Suprapubic skin (tissue), 4 donors: ENCODE measurements around the gene PSMD10. TPM values are rescaled to one million over a fixed set of nuclear protein-coding genes. Genes with fewer than 3 reads are reported as not detected.

Experiments
- DNase-seq, 2 donors: peaks; one replicate each; pipeline ENCODE4 v3.0.0-alpha.2; 2019; ENCODE audit warnings: low spot score in 2 of 2
- H3K27ac ChIP-seq: fragments of 200-600 bp; sonication (generic); one replicate; pipeline ENCODE4 v1.5.1; 2019
- H3K27me3 ChIP-seq: fragments of 200-600 bp; sonication (generic); one replicate; pipeline ENCODE4 v1.5.1; 2019
- H3K36me3 ChIP-seq: fragments of 200-600 bp; sonication (generic); one replicate; pipeline ENCODE4 v1.5.1; 2019
- H3K4me1 ChIP-seq: fragments of 200-600 bp; sonication (generic); one replicate; pipeline ENCODE4 v1.5.1; 2019
- H3K4me3 ChIP-seq: fragments of 200-600 bp; sonication (generic); one replicate; pipeline ENCODE4 v1.5.1; 2019; ENCODE audit warnings: mild to moderate bottlenecking
- H3K9me3 ChIP-seq: fragments of 200-600 bp; sonication (generic); one replicate; pipeline ENCODE4 v1.5.1; 2019
- EP300 ChIP-seq: sonication (generic); formaldehyde crosslinking; IDR thresholded peaks from one replicate; pipeline ENCODE4 v1.6.1; 2017; ENCODE audit warnings: antibody characterized with exemption
- POLR2A ChIP-seq, 2 donors: fragments of 450-650 bp; IDR thresholded peaks; one replicate each; pipeline ENCODE4 v1.6.1; 2017; ENCODE audit warnings: antibody characterized with exemption in 2 of 2, mild to moderate bottlenecking in 2 of 2, moderate library complexity in 2 of 2
- POLR2AphosphoS5 ChIP-seq, 3 donors: sonication (generic); formaldehyde crosslinking; IDR thresholded peaks; one replicate each; pipeline ENCODE4 v1.6.1; 2017; ENCODE audit warnings: antibody characterized with exemption in 3 of 3
- WGBS: methylation state at CpG from one replicate; pipeline ENCODE4 v1.1.5; 2018; 5-methylcytosine and 5-hydroxymethylcytosine counted together
- total RNA-seq, 4 donors: library from RNA; depleted of rRNA; stranded (reverse); fragments of >200 nt; gene quantifications; one replicate each; pipeline ENCODE4 v1.1.0, GENCODE V29; 2016
- TF ChIP-seq, protein P1 (sequence below), 2 donors: fragments of 200-600 bp in 1 of 2; fragments of 450-650 bp in 1 of 2; sonication (generic) in 1 of 2; IDR thresholded peaks; one replicate each; pipeline ENCODE4 v1.5.1; 2016 to 2019; ENCODE audit warnings: antibody characterized with exemption in 2 of 2, mild to moderate bottlenecking in 1 of 2, moderate library complexity in 1 of 2

Gene PSMD10
- total RNA-seq, 4 donors from 2014 or later, result 28.6 to 42.0 (median 38.0) TPM

DNA sequence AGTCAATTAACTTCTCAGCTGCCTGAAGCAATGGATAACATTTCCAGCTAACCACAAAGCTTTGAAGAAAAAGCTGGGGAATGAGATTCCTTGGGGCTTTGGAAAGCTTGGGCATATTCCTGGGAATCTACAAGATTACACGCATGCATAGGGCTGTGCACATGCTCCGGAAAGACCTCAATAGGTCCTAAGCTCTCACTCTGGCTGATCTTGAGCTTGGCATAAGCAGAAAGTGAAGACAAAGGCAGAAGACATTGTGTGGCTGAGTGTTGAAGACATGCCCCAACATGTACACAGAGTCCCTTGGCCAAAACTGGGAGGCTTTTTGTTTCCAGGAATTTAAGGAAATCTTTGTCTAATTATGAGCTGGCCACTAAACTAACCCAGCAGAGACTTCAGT lies 31.4 kb upstream of the PSMD10 start:
- H3K4me1 ChIP-seq, result peaks cover 5% of the 10 kb centered on the region
- no peak overlapping the region for H3K4me3 ChIP-seq
- no peaks in the 10 kb centered on the region for H3K36me3 ChIP-seq
- TF ChIP-seq POLR2AphosphoS5 (IDR thresholded peaks at IDR 0.05) (no peak), POLR2A (IDR thresholded peaks at IDR 0.05) (no peak), EP300 (no peak)
- TF ChIP-seq, protein P1, sequence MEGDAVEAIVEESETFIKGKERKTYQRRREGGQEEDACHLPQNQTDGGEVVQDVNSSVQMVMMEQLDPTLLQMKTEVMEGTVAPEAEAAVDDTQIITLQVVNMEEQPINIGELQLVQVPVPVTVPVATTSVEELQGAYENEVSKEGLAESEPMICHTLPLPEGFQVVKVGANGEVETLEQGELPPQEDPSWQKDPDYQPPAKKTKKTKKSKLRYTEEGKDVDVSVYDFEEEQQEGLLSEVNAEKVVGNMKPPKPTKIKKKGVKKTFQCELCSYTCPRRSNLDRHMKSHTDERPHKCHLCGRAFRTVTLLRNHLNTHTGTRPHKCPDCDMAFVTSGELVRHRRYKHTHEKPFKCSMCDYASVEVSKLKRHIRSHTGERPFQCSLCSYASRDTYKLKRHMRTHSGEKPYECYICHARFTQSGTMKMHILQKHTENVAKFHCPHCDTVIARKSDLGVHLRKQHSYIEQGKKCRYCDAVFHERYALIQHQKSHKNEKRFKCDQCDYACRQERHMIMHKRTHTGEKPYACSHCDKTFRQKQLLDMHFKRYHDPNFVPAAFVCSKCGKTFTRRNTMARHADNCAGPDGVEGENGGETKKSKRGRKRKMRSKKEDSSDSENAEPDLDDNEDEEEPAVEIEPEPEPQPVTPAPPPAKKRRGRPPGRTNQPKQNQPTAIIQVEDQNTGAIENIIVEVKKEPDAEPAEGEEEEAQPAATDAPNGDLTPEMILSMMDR (IDR thresholded peaks at IDR 0.05), result no peak
- H3K27ac ChIP-seq, result no peak overlapping the region
- no peaks in the 10 kb centered on the region for H3K9me3 ChIP-seq
- 66% methylated on average over 2 of the region's 2 CpGs for WGBS
- no peaks in the 10 kb centered on the region for H3K27me3 ChIP-seq
- no peak for DNase-seq

DNA sequence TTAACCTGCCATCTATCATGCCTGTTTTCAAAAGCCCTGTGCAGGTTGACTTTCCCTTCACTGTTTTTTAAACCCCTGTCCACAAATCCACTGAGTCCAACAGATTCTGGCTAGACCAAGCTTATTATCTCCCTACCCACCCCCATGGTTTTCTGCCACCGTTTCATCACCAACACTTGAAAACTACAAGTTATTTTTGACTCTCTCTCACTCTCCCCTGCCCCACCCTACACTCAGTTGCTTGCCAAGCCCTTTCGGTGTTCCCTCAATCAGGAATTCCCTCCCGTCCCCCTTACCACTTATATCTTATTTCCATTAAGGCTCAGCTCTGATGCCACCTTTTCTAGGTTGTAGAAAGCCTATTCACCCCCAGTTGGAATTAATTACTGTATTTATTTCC lies 29.9 kb upstream of the PSMD10 start:
- Histone ChIP-seq H3K36me3 (no peaks in the 10 kb centered on the region), H3K4me1 (peaks cover 5% of the 10 kb centered on the region), H3K27ac (no peak overlapping the region), H3K4me3 (no peak overlapping the region), H3K9me3 (no peaks in the 10 kb centered on the region), H3K27me3 (no peaks in the 10 kb centered on the region)
- no peak for DNase-seq
- 29% methylated on average over 3 of the region's 3 CpGs for WGBS
- TF ChIP-seq POLR2A (IDR thresholded peaks at IDR 0.05) (no peak), POLR2AphosphoS5 (IDR thresholded peaks at IDR 0.05) (no peak), EP300 (no peak)
- TF ChIP-seq, protein P1 (IDR thresholded peaks at IDR 0.05), result no peak

DNA sequence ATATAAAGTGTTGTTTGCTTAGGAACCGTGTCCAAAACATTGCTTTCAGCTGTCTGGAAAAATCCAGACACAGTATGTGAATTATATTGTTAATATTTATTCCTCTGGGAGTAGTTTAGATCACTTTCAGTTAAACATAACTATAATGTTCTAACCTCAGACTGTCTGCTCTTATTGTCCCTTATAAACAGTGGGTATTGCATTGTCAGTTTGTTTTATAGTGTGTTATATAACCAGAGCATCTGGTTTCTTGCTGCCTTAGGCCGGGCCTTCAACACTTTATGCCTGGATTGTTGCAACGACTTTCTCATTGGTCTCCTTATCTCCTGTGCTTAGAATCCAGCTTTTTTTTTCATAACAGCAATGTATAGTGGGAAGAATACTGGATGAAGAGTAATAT lies 26.6 kb upstream of the PSMD10 start:
- Histone ChIP-seq H3K4me1 (peaks cover 3% of the 10 kb centered on the region), H3K27ac (no peak overlapping the region), H3K36me3 (no peaks in the 10 kb centered on the region), H3K27me3 (no peaks in the 10 kb centered on the region), H3K4me3 (no peak overlapping the region), H3K9me3 (no peaks in the 10 kb centered on the region)
- 64% methylated on average over 3 of the region's 3 CpGs for WGBS
- TF ChIP-seq, protein P1 (IDR thresholded peaks at IDR 0.05), result no peak
- no peak for TF ChIP-seq POLR2A (IDR thresholded peaks at IDR 0.05)
- no peak for TF ChIP-seq POLR2AphosphoS5 (IDR thresholded peaks at IDR 0.05)
- no peak for TF ChIP-seq EP300
- DNase-seq, result no peak

DNA sequence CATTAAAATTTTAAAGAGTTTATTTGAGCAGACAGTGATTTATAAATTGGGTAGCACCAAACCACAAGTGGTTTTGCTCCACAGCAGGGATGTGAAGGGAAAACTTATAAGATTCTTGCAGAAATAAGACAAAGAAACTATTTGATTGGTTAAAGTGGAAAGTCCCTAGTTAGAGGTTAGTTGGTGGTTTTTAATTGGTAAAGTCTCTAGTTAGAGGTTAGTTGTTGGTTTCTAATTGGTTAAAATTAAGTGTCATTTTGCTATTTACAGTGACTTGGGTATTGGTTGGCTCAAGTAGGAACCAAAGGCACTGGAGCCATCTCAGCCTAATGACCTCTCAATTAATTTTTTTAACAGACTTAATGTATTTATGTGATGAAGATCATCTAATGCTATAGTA lies 23.2 kb upstream of the PSMD10 start:
- Histone ChIP-seq H3K36me3 (no peaks in the 10 kb centered on the region), H3K4me1 (no peaks in the 10 kb centered on the region), H3K4me3 (no peak overlapping the region), H3K27ac (no peak overlapping the region), H3K9me3 (no peaks in the 10 kb centered on the region), H3K27me3 (no peaks in the 10 kb centered on the region)
- TF ChIP-seq POLR2AphosphoS5 (IDR thresholded peaks at IDR 0.05) (no peak), POLR2A (IDR thresholded peaks at IDR 0.05) (no peak), EP300 (no peak)
- TF ChIP-seq, protein P1 (IDR thresholded peaks at IDR 0.05), result no peak
- no peak for DNase-seq

DNA sequence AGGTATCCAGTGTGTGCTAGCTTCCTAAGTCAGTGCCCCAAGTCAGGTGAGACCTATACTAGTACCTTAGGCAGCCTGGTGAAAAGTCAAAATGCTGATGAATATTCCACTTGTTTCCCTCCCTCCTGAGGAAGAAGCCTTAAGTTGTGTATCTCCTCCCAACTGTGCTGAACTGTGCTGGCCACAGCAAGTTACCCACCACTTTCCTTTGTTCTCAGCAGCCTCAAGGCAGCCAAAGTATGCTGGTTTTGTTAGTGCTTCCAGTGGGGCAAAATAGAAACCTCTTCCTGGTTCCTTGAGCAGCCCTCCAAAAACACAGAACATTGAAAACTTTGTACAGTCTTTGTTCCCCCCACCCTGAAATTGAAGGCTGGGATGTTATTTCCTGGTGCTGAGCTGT lies 14.1 kb upstream of the PSMD10 start:
- H3K4me3 ChIP-seq, result no peak overlapping the region
- no peaks in the 10 kb centered on the region for H3K36me3 ChIP-seq
- no peak overlapping the region for H3K27ac ChIP-seq
- TF ChIP-seq POLR2A (IDR thresholded peaks at IDR 0.05) (no peak), POLR2AphosphoS5 (IDR thresholded peaks at IDR 0.05) (no peak), EP300 (no peak)
- TF ChIP-seq, protein P1 (IDR thresholded peaks at IDR 0.05), result no peak
- no peaks in the 10 kb centered on the region for H3K4me1 ChIP-seq
- no peaks in the 10 kb centered on the region for H3K27me3 ChIP-seq
- DNase-seq, result no peak
- no peaks in the 10 kb centered on the region for H3K9me3 ChIP-seq
